Left renal cortex interstitium (tissue), 4 donors: ENCODE results near the gene RGL1. TPM values are rescaled to one million over a fixed set of nuclear protein-coding genes. Genes with fewer than 3 reads are reported as not detected.
"Not testable (repeated sequence)": the region's sequence is repeated elsewhere in the genome, so short reads cannot be mapped to it uniquely, and the experiment has no call there.

Experiments
- DNase-seq, 4 donors: peaks; one replicate each; pipeline ENCODE4 v3.0.0-alpha.2; 2013; ENCODE audit warnings: low read depth in 4 of 4, low spot score in 2 of 4, missing footprints in 1 of 4
- polyA plus RNA-seq, 4 donors: library from polyadenylated mRNA; unstranded; fragments of 120-200 nt; gene quantifications; one replicate each; pipeline ENCODE4 v1.2.1, GENCODE V29; 2013; ENCODE audit not compliant: insufficient read length in 4 of 4

RGL1 gene
- polyA plus RNA-seq, 4 donors: 49.2 to 58.2 (median 51.3) TPM

DNA sequence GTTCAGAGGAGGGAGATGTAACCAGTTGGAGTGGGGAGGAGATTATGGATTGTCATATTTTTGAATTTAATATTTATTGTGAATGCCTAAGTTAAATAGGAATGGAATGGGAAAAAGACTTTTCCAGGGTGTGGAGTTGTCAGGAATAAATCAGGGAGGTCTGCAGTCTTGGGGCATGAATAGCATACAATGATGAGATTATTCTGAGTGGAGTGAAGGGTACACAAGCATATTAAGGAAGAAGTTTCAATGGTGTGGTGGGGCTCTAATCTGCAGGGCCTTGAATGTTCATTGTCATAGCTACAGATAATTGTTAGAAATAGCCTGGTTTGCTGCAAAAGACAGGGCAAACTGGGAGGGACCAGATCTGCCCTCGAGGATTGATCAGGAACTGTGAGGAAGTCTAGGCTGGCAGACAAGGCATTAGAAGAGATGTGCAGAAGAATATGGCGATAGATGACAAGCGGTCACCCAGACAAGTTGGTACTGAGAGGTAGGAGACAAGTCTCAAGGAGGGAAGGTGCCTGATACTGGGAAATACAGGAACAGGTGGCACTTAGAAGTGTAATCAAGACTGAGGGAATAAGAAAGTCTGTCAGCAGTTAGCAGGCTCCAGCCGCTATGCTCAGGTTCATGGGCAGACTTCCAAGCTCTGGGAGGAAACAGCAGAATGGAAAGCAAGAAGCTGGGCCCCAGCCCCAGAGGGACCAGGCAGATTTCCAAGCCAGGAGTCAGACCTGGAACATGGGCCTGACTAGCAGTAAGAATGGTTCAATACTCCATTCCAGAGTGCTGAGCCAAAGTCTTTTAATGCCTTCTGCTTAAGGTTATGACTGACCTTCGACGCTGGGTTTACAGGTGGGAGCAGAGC is 20.9 kb upstream of the RGL1 start:
- no peak for DNase-seq

GRCh38 chr1:183785921-183786320 is 19.0 kb upstream of the RGL1 start:
- DNase-seq: not testable (repeated sequence)

- DNase-seq: no peak
Observed at GRCh38 chr1:183787704-183788103, 17.2 kb upstream of the RGL1 start.

- DNase-seq: no peak
Observed at GRCh38 chr1:183791319-183791718, 13.6 kb upstream of the RGL1 start.

GRCh38 chr1:183792300-183792699 is 12.6 kb upstream of the RGL1 start:
- no peak for DNase-seq

DNA sequence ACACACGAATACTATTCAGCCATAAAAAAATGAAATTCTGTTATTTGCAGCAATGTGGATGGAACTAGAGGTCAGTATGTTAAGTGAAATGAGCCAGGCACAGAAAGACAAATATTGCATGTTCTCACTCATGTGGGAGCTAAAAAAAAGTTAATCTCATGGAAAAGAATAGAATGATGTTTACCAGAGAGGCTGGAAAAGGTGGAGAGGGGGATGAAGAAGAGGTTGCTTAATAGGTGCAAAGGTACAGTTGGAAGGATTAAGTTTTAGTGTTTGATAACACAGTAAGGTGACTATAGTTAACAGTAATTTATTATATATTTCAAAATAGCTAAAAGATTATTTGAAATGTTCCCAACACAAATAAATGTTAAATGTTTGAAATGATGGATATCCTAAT is 10.8 kb upstream of the RGL1 start:
- DNase-seq: no peak

GRCh38 chr1:183800449-183800848 is 4.5 kb upstream of the RGL1 start:
- DNase-seq: no peak

DNA sequence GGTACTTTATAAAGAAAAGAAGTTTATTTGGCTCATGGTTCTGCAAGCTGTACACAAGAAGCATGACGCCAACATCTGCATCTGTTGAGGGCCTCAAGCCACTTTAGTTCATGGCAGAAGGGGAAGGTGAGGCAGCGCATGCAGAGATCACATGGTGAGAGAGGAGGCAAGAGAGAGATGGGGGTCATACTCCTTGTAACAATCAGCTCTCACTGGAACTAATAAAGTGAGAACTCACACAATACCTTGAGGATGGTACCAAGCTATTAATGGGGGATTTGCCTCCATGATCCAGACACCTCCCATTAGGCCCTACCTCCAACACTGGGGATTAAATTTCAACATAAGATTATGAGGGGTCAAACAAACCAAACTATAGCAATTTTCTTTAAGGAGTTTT is 3.3 kb upstream of the RGL1 start:
- DNase-seq: no peak

- no peak for DNase-seq
Observed at GRCh38 chr1:183804387-183804786, 533 bp upstream of the RGL1 start.

GRCh38 chr1:183806125-183806524 is 1.2 kb downstream of the RGL1 start:
- DNase-seq: no peak

DNA sequence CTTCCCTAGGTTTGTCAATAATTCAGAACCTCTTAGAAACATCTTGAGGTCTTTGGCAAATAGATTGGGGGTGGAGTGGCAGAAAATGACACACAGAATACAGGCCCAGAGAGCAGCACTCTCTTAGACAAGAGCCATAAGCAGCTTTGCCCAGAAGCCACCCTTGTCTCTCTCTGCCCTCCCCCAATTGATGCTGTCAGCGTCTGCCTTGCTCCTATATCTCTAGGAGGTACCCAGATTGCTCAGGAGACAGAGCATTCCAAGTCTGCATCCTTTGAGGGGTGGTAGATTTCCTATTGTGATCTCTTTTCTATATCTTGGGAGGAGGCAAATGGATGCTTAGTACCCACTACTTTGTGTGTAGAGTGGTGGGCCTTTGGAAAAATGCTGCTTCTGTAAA is 1.8 kb downstream of the RGL1 start:
- no peak for DNase-seq

- no peak for DNase-seq
Observed at GRCh38 chr1:183807549-183808168, 2.7 kb downstream of the RGL1 start.

DNA sequence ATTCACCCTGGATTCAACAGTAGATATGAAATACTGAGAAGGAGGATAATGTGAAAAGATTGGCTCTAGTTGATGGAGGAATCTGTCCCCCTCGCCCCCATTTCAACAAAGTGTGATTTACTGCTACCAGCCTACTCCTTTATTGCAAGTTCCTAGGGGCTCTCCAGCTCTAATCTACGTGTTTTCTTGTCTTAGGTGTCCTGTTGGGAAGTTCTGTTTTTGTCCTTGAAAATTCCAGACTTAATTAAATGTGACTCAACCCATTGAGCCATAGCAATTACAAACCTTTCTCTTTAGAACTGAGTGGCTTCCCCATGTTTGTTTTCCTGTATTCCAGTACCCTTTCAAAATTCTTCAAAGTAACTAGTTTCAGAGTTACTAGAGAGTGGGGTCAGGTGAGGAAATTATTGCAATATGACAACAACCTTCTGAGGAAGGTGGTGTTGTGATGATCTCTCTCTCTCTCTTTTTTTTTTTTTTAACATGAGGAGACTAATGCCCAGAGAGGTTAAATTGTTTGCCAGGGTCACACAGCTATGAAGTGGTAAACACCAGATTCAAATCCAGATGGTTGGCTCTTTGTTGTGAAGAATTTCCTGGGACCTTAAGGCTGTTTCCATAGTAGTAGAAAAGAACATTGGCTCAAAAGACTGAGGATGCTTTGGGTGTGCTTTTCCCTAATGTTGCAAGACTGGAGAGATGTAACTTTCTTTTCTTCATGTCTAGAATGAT is 3.5 kb downstream of the RGL1 start:
- DNase-seq: no peak

- no peak for DNase-seq
Observed at GRCh38 chr1:183810121-183810520, 5.2 kb downstream of the RGL1 start.

GRCh38 chr1:183810756-183811544 is 6.0 kb downstream of the RGL1 start:
- DNase-seq: no peak

DNA sequence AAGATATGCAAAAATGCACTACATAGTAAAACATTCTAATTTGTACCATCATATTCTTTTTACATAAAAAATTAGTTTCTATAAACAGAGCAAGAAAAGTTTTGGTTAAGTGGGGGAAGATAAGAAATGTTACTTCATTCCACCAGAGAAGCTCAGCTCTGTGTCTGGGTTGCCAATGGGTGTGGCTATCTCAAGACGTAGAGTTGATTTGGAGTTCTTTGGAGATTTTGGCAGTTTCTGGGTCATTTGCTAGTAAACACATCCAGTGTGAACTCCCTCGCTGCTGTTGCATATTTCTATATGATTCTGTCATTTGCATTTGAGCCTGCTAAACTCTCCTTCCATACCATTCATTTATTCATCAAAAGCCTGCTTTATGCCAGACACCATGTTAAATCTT is 7.2 kb downstream of the RGL1 start:
- DNase-seq: no peak

DNA sequence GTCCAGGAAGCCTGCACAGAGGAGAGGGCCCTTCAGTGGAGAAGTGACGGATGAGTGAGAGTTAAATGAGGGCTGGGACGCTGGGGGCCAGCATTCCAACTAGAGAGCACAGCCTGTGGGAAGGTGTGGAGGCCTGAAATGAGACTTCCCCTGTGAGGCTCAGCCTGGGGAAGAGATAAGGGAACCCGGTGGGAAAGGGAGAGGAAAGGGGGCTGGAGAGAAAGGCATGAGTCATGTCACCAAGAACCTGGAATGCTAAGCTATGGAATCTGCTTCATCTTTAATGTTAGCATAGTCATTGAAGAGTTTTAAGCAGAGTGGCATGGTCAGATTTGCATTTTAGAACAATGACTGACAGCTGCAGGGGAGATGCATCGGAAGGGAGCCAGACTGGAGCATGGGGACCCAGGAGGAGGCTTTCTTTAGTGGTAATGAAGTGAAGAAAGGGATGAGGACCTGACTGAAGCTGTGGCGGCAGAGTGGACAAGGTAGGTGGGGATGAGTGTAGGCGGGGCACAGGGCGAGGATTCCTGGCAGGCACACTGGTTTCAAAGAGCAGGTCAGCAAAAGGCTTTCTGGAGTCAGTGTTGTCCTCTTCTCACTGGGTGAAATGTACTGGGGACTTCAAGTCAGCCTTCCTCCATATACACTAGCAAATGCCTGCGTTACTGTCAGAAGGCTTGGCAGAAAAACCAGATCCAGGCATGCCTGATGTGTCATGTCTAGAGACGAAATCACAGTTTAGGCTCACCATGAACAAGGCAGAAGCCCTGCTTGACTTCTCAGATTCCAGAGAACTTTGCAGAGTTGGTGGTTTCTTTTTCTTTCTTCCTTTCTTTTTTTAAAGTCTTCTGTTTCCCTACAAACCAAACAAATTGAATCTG is 8.0 kb downstream of the RGL1 start:
- DNase-seq: no peak

GRCh38 chr1:183814121-183814681 is 9.3 kb downstream of the RGL1 start:
- DNase-seq: no peak

DNA sequence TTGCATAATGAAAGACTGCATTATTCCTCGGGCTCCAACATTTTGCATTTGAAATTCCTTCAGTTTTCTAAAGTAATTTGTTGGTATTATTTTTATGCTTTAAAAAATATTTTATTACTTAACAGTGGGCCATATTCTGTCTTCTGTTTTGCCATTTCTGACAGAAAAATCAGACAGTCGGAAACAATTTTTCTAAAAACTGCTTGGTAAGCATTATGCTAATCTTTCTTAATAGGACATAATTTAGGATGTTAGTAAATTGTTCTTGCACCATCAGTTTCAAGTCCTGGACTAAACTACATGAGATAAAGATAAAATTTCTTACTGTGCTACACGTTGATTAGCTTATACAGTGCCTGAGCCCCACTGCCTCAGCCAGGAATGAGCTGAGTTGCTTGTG is 11.2 kb downstream of the RGL1 start:
- no peak for DNase-seq
